ENCODE data around the gene SLC35E2B.
"Not testable (repeated sequence)": the region's sequence is repeated elsewhere in the genome, so short reads cannot be mapped to it uniquely, and the experiment has no call there.

DNA sequence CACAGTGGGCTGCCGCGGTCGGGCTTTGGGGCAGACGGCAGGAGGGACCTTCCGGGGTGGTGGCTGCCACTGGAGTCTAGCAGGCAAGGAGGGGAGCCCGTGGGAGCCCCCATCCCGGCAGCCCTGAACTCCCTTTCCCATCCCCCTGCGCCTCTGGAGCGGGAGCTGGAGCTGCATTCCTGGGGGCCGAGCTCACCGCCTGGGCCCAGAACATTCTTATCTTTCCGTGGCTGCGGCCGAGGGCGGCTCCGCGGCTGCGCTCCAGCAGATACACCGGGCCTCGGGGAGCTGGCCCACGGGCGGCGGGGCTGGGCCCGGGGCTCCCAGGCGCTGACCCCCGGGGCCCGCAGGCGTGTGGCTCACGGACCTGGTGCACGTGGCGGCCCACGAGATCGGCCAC lies 8.0 kb upstream of the SLC35E2B start:
- TF ChIP-seq CTCF, POLR2A (IDR thresholded peaks at IDR 0.05): not testable (repeated sequence)

All from vagina (tissue), 2 donors.